PC-3 (cell line): ENCODE measurements around the gene PIGL. TPM values are rescaled to one million over a fixed set of nuclear protein-coding genes. Genes with fewer than 3 reads are reported as not detected.

Experiments used
- ATAC-seq: fragments of 200-7000 bp; cut with Tn5 transposase; 2 replicates; pipeline ENCODE4 v1.9.1; 2020; ENCODE audit warnings: mild to moderate bottlenecking, moderate library complexity
- BruUV-seq: library from RNA; stranded (reverse); fragments of 400-500 nt; replicated peaks from 2 replicates; lab custom pipeline; 2021; lab: Mats Ljungman, UMichigan
- CTCF ChIA-PET: fragments of 300-600 bp; sonication (Branson Sonifier 250); formaldehyde crosslinking; loops from one replicate; lab custom pipeline; 2022; ENCODE audit warnings: antibody characterized with exemption; lab: Charles Lee
- POLR2A ChIA-PET: fragments of 300-600 bp; sonication (Branson Sonifier 250); formaldehyde crosslinking; loops from one replicate; lab custom pipeline; 2022; ENCODE audit warnings: antibody characterized with exemption; ENCODE audit not compliant: unreplicated experiment; lab: Charles Lee
- DNase-seq: peaks from one replicate; pipeline ENCODE4 v3.0.0-alpha.2; 2015
- H2AFZ ChIP-seq: fragments of 300-600 bp; sonication (generic); 2 replicates; pipeline ENCODE4 v1.6.0; 2016; ENCODE audit warnings: antibody characterized with exemption, low read length
- H3F3A ChIP-seq: fragments of 300-600 bp; sonication (generic); one replicate; pipeline ENCODE4 v1.6.0; 2017; ENCODE audit warnings: antibody characterized with exemption, low read length, control low read depth, mild to moderate bottlenecking; ENCODE audit not compliant: unreplicated experiment
- H3K27ac ChIP-seq: fragments of 300-600 bp; sonication (generic); 2 replicates; pipeline ENCODE4 v1.5.1; 2016; ENCODE audit warnings: mild to moderate bottlenecking, low read length
- H3K27me3 ChIP-seq: fragments of 300-600 bp; sonication (generic); 2 replicates; pipeline ENCODE4 v1.6.1; 2016; ENCODE audit warnings: low read length, mixed read lengths
- H3K36me3 ChIP-seq: fragments of 300-600 bp; sonication (generic); 2 replicates; pipeline ENCODE4 v1.6.1; 2016; ENCODE audit warnings: low read depth, mixed run types, low read length, mixed read lengths
- H3K4me1 ChIP-seq: fragments of 300-600 bp; sonication (generic); 2 replicates; pipeline ENCODE4 v1.5.1; 2016; ENCODE audit warnings: low read length; ENCODE audit not compliant: insufficient read depth
- H3K4me2 ChIP-seq: fragments of 300-600 bp; sonication (generic); 2 replicates; pipeline ENCODE4 v1.6.0; 2016; ENCODE audit warnings: low read length
- H3K4me3 ChIP-seq: fragments of 300-600 bp; sonication (generic); 2 replicates; pipeline ENCODE4 v1.5.1; 2016; ENCODE audit warnings: mild to moderate bottlenecking, low read length, mixed read lengths
- H3K79me2 ChIP-seq: fragments of 300-600 bp; sonication (generic); 2 replicates; pipeline ENCODE4 v1.6.1; 2017; ENCODE audit warnings: low read length, mixed read lengths
- H3K9ac ChIP-seq: fragments of 300-600 bp; sonication (generic); 2 replicates; pipeline ENCODE4 v1.6.0; 2016; ENCODE audit warnings: mild to moderate bottlenecking, low read length
- H3K9me2 ChIP-seq: fragments of 300-600 bp; sonication (generic); replicated peaks from 2 replicates; pipeline ENCODE4 v1.6.1; 2016; ENCODE audit warnings: mixed run types, low read length, mixed read lengths
- H3K9me3 ChIP-seq: fragments of 300-600 bp; sonication (generic); 2 replicates; pipeline ENCODE4 v1.6.1; 2016; ENCODE audit warnings: low read length, mixed read lengths
- H4K20me1 ChIP-seq: fragments of 300-600 bp; sonication (generic); 2 replicates; pipeline ENCODE4 v1.6.1; 2016; ENCODE audit warnings: low read length, mixed read lengths
- CTCF ChIP-seq: fragments of 300-600 bp; sonication (generic); conservative IDR thresholded peaks from 2 replicates; pipeline ENCODE4 v1.5.1; 2017; ENCODE audit warnings: antibody characterized with exemption, low read depth, mild to moderate bottlenecking, low read length
- EZH2 ChIP-seq: fragments of 300-600 bp; sonication (generic); IDR thresholded peaks from one replicate; pipeline ENCODE4 v1.6.1; 2017; ENCODE audit warnings: antibody characterized with exemption, mild to moderate bottlenecking, low read length; ENCODE audit not compliant: unreplicated experiment
- EZH2phosphoT487 ChIP-seq: fragments of 300-600 bp; sonication (generic); IDR thresholded peaks from 2 replicates; pipeline ENCODE4 v1.6.1; 2018; ENCODE audit warnings: mild to moderate bottlenecking, antibody characterized with exemption, low read length, borderline replicate concordance
- intact Hi-C: fragments of 100-400 bp; cut with micrococcal nuclease; formaldehyde crosslinking; loops from 2 replicates; pipeline ENCODE4 v1.9.0; 2023
- total RNA-seq: library from RNA; depleted of rRNA; stranded (reverse); fragments of >200 nt; gene quantifications from 2 replicates; pipeline ENCODE4 v1.2.3, GENCODE V29; 2014

The PIGL gene
- total RNA-seq, 1 experiment from 2014 or later: 37.4 TPM

- DNase-seq (no peak), ATAC-seq (no peak)
- intact Hi-C loops: no loop called here
- H3K9me2 ChIP-seq: no peaks in the 10 kb centered on the region
- H3K4me3 ChIP-seq: no peak within 1 kb of the TSS
- CTCF ChIA-PET: no interaction called here
- H3K4me1 ChIP-seq: peaks cover 2% of the 10 kb centered on the region; the same call in 1 of the 2 replicates
- no peak within 1 kb of the TSS for H3K4me2 ChIP-seq
- no peak for TF ChIP-seq CTCF
- TF ChIP-seq EZH2: no peak
- no peak for TF ChIP-seq EZH2phosphoT487
- H3K79me2 ChIP-seq: no peaks in the 10 kb centered on the region
- H3K9ac ChIP-seq: no peak within 1 kb of the TSS
- POLR2A ChIA-PET: interaction anchor here (0.7 kb wide), 1 partner anchor 236 kb away, joined by 4 read pairs; no protein-coding TSS in a partner anchor
- H4K20me1 ChIP-seq: no peaks in the 10 kb centered on the region
- H2AFZ ChIP-seq: 0 out of 2 replicates have a peak within 1 kb of the TSS, but pooled peaks have one; percentile 40
- no peaks in the 10 kb centered on the region for H3K27me3 ChIP-seq
- no peaks in the 10 kb centered on the region for H3F3A ChIP-seq
- no peak within 1 kb of the TSS for H3K27ac ChIP-seq
- no TSS peak for BruUV-seq
- H3K36me3 ChIP-seq: no peaks in the 10 kb centered on the region
- no peaks in the 10 kb centered on the region for H3K9me3 ChIP-seq
Observed at GRCh38 chr17:16353317-16354174, 136.5 kb downstream of the PIGL start, which contains the start of gene CENPV. Gene CENPV (minus strand): TSS chr17:16353469. CDS start chr17:16353436, 33 bp downstream.

- TF ChIP-seq EZH2: no peak
- TF ChIP-seq CTCF: no peak
- TF ChIP-seq EZH2phosphoT487: no peak
- H3K9ac ChIP-seq: no peak overlapping the region
- peaks cover 2% of the 10 kb centered on the region; the same call in 1 of the 2 replicates for H3K4me1 ChIP-seq
- ChIA-PET CTCF (no interaction called here), POLR2A (no interaction called here)
- no peaks in the 10 kb centered on the region for H3K79me2 ChIP-seq
- no peak overlapping the region for H3K4me3 ChIP-seq
- DNase-seq: no peak
- H3K36me3 ChIP-seq: no peaks in the 10 kb centered on the region
- no peaks in the 10 kb centered on the region for H3K27me3 ChIP-seq
- no peak for ATAC-seq
- no peaks in the 10 kb centered on the region for H3K9me3 ChIP-seq
- H4K20me1 ChIP-seq: no peaks in the 10 kb centered on the region
- H2AFZ ChIP-seq: no peak overlapping the region
- no peaks in the 10 kb centered on the region for H3K9me2 ChIP-seq
- H3K4me2 ChIP-seq: no peak overlapping the region
- no peak overlapping the region for H3K27ac ChIP-seq
- no peaks in the 10 kb centered on the region for H3F3A ChIP-seq
- intact Hi-C loops: no loop called here
- BruUV-seq: no TSS peak
Observed at GRCh38 chr17:16354585-16354984, 137.6 kb downstream of the PIGL start.

- POLR2A ChIA-PET: no interaction called here
- Histone ChIP-seq H3K4me2 (no peak overlapping the region), H3K27ac (no peak overlapping the region), H2AFZ (no peak overlapping the region), H3K9me3 (no peaks in the 10 kb centered on the region), H3K36me3 (no peaks in the 10 kb centered on the region), H4K20me1 (no peaks in the 10 kb centered on the region), H3K79me2 (no peaks in the 10 kb centered on the region), H3K9ac (no peak overlapping the region), H3K27me3 (no peaks in the 10 kb centered on the region), H3K4me3 (no peak overlapping the region), H3K9me2 (no peaks in the 10 kb centered on the region), H3K4me1 (no peaks in the 10 kb centered on the region), H3F3A (no peaks in the 10 kb centered on the region)
- CTCF ChIA-PET: no interaction called here
- DNase-seq (no peak), ATAC-seq (no peak)
- intact Hi-C loops: no loop called here
- no TSS peak for BruUV-seq
- TF ChIP-seq EZH2 (no peak), CTCF (no peak), EZH2phosphoT487 (no peak)
Observed at GRCh38 chr17:16358394-16358793, 141.4 kb downstream of the PIGL start.
